Esophagus squamous epithelium (tissue), 5 donors: Measurements from ENCODE around the gene KNDC1. TPM values are rescaled to one million over a fixed set of nuclear protein-coding genes. Genes with fewer than 3 reads are reported as not detected.

Source experiments
- DNase-seq: peaks from one replicate; lab custom pipeline; 2025; lab: John Stamatoyannopoulos, UW
- H3K27ac ChIP-seq, 4 donors: fragments of 200-600 bp; sonication (generic); one replicate each; pipeline ENCODE4 v1.5.1; 2016 to 2019; ENCODE audit warnings: mild to moderate bottlenecking in 1 of 4
- H3K27me3 ChIP-seq, 4 donors: fragments of 200-600 bp; sonication (generic); 1 replicate in 3 of 4; 2 replicates in 1 of 4; pipeline versions ENCODE4 v1.5.1 to v1.6.0; 2017 to 2021; ENCODE audit warnings: antibody characterized with exemption in 1 of 4
- H3K36me3 ChIP-seq, 3 donors: fragments of 200-600 bp; sonication (generic); one replicate each; pipeline ENCODE4 v1.5.1; 2016 to 2019
- H3K4me1 ChIP-seq, 3 donors: fragments of 200-600 bp; sonication (generic); one replicate each; pipeline ENCODE4 v1.5.1; 2017 to 2019
- H3K4me3 ChIP-seq, 4 donors: fragments of 200-600 bp; sonication (generic); 1 replicate in 3 of 4; 2 replicates in 1 of 4; pipeline ENCODE4 v1.5.1; 2016 to 2019; ENCODE audit warnings: mild to moderate bottlenecking in 2 of 4, moderate library complexity in 1 of 4
- H3K9me3 ChIP-seq, 3 donors: fragments of 200-600 bp; sonication (generic); one replicate each; pipeline ENCODE4 v1.5.1; 2016 to 2019
- POLR2A ChIP-seq, 4 donors: fragments of 450-650 bp; IDR thresholded peaks; one replicate each; pipeline ENCODE4 v1.6.1; 2017; ENCODE audit warnings: antibody characterized with exemption in 4 of 4, mild to moderate bottlenecking in 4 of 4, moderate library complexity in 3 of 4
- WGBS, 2 donors: methylation state at CpG; one replicate each; pipeline ENCODE4 v1.1.5; 2018; 5-methylcytosine and 5-hydroxymethylcytosine counted together
- intact Hi-C: fragments of 100-400 bp; cut with DNase I; formaldehyde crosslinking; loops from one replicate; pipeline ENCODE4 v1.15.0; 2022
- total RNA-seq, 4 donors: library from RNA; depleted of rRNA; stranded (reverse); fragments of >200 nt; gene quantifications; one replicate each; pipeline ENCODE4 v1.1.0, GENCODE V29; 2016
- TF ChIP-seq, protein P1 (sequence below), 6 experiments: fragments of 450-650 bp in 4 of 6; fragments of 200-600 bp in 2 of 6; sonication (generic) in 2 of 6; IDR thresholded peaks; one replicate each; pipeline ENCODE4 v1.5.1; 2016 to 2019; ENCODE audit warnings: antibody characterized with exemption in 6 of 6, mild to moderate bottlenecking in 4 of 6, moderate library complexity in 4 of 6
- donor health status: DM: yes; HTN: yes; CAD: no.

Gene KNDC1
- total RNA-seq, 4 donors from 2014 or later, result 0.19 to 0.64 (median 0.53) TPM; not detected in 1

DNA sequence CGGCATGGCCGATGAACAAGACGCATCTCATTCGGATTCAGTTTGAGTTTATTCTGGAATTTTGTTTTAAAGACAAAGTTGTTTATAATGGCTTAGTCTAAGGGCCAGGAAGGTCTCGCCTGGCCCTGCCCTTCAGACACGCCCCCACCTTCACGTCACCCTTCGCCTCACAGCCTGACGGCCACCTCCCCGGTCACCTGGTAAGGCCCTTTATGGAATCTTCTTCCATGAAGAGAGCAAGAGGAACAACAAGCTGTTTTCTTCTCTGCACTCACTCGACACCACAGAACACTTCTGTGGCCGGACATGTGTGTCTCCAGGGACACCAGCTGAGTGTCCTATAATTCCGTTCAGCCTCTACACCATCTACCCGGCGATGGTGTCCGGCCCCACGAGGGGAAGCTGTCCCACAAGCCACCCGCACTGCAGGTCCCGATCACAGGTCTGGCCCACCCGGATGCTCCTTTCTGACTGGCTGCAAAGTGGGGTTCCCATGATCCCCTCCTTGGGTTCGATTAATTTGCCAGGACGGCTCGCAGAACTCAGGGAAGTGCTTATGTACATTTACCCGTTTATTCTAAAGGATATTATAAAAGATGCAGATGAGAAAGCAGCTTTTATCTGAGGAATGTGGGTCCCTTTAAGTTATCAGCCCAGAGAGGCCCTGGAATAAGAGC is 17.4 kb upstream of the KNDC1 start:
- H3K4me3 ChIP-seq, result no peak overlapping the region
- intact Hi-C loops, result no loop called here
- H3K9me3 ChIP-seq, result peaks cover 0 to 17% (median 11%) of the 10 kb centered on the region in 3 donors
- no peaks in the 10 kb centered on the region for H3K36me3 ChIP-seq
- TF ChIP-seq POLR2A (IDR thresholded peaks at IDR 0.05), result no peak
- TF ChIP-seq, protein P1, sequence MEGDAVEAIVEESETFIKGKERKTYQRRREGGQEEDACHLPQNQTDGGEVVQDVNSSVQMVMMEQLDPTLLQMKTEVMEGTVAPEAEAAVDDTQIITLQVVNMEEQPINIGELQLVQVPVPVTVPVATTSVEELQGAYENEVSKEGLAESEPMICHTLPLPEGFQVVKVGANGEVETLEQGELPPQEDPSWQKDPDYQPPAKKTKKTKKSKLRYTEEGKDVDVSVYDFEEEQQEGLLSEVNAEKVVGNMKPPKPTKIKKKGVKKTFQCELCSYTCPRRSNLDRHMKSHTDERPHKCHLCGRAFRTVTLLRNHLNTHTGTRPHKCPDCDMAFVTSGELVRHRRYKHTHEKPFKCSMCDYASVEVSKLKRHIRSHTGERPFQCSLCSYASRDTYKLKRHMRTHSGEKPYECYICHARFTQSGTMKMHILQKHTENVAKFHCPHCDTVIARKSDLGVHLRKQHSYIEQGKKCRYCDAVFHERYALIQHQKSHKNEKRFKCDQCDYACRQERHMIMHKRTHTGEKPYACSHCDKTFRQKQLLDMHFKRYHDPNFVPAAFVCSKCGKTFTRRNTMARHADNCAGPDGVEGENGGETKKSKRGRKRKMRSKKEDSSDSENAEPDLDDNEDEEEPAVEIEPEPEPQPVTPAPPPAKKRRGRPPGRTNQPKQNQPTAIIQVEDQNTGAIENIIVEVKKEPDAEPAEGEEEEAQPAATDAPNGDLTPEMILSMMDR (IDR thresholded peaks at IDR 0.05), result no peak
- H3K27me3 ChIP-seq, result peaks cover 0 to 78% (median 0%) of the 10 kb centered on the region in 4 donors
- no peak overlapping the region for H3K27ac ChIP-seq
- no peak for DNase-seq
- H3K4me1 ChIP-seq, result peaks cover 0 to 16% (median 0%) of the 10 kb centered on the region in 3 donors
- WGBS, 2 donors, result 74 to 77% methylated on average over 22 to 24 of the region's 24 CpGs

DNA sequence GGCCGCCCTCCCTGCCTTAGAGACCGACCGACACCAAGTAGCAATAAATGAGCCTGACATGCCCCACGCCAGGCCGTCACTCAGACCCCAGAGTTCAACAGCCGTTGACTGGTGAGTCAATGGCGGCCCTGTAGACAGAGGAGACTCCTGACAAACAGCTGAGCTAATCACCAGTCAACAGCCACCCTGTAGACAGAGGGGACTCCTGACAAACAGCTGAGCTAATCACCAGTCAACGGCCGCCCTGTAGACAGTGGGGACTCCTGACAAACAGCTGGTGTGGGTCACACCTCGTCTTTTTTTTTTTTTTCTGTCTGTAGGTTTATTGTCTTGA is 16.9 kb upstream of the KNDC1 start:
- intact Hi-C loops, result no loop called here
- H3K4me3 ChIP-seq, result no peak overlapping the region
- WGBS, 2 donors, result 47 to 59% methylated on average over 7 to 8 of the region's 10 CpGs
- no peak for DNase-seq
- TF ChIP-seq, protein P1 (IDR thresholded peaks at IDR 0.05), result no peak
- no peak for TF ChIP-seq POLR2A (IDR thresholded peaks at IDR 0.05)
- peaks cover 0 to 22% (median 13%) of the 10 kb centered on the region in 3 donors for H3K9me3 ChIP-seq
- peaks cover 0 to 16% (median 0%) of the 10 kb centered on the region in 3 donors for H3K4me1 ChIP-seq
- no peak overlapping the region for H3K27ac ChIP-seq
- H3K27me3 ChIP-seq, result peaks cover 0 to 83% (median 0%) of the 10 kb centered on the region in 4 donors
- no peaks in the 10 kb centered on the region for H3K36me3 ChIP-seq

DNA sequence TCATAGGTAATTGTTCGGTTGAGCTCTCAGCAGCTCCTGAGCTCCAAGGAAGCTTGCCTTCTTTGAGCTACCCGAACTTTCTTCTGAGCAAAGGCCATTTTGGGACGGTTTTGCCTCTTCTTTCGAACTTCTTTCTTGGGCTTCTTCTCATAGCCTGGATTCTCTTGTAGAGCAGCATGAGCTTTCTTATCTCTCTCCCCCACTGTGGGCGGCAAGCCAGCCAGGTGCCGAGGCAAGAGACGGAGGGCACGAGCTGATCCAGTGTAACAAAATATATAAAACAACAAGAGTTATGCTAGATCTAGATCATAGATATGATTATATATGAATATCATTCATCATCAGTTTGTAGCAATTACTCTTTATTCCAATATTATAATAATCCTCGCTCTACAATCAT is 16.5 kb upstream of the KNDC1 start:
- intact Hi-C loops, result no loop called here
- WGBS, 2 donors, result 52 to 54% methylated on average over 9 of the region's 9 CpGs
- H3K27me3 ChIP-seq, result peaks cover 0 to 87% (median 0%) of the 10 kb centered on the region in 4 donors

DNA sequence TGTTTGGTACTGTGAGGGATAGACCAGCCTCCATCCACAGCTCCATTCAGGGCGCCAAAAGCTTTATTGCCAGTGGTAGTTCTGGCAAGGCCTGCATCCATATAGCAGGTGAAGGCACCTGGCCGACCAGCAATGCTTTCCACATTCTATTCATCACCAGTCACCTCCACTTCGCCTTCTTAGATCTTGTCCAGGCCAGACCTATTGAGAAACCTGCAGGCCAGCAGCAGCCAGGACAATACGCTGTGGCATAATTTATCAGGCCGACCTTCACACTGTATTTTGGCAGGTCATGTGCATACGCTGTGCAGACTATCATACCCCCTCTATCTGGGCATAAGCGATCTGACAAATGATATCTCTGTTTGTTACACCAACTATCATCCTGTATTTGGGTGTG is 15.2 kb upstream of the KNDC1 start:
- Histone ChIP-seq H3K27me3 (peaks cover 0 to 95% (median 0%) of the 10 kb centered on the region in 4 donors), H3K36me3 (no peaks in the 10 kb centered on the region), H3K4me1 (peaks cover 0 to 16% (median 0%) of the 10 kb centered on the region in 3 donors), H3K27ac (no peak overlapping the region), H3K4me3 (no peak overlapping the region), H3K9me3 (peaks cover 0 to 26% (median 13%) of the 10 kb centered on the region in 3 donors)
- TF ChIP-seq, protein P1 (IDR thresholded peaks at IDR 0.05), result no peak
- TF ChIP-seq POLR2A (IDR thresholded peaks at IDR 0.05), result no peak
- DNase-seq, result no peak
- 82 to 88% methylated on average over 7 of the region's 7 CpGs for WGBS, 2 donors
- intact Hi-C loops, result no loop called here

More for the DNA sequence above, 16.5 kb upstream of the KNDC1 start:
- Histone ChIP-seq H3K27ac (no peak overlapping the region), H3K4me3 (no peak overlapping the region), H3K9me3 (peaks cover 0 to 26% (median 13%) of the 10 kb centered on the region in 3 donors), H3K36me3 (no peaks in the 10 kb centered on the region), H3K4me1 (peaks cover 0 to 16% (median 0%) of the 10 kb centered on the region in 3 donors)
- no peak for DNase-seq
- TF ChIP-seq, protein P1 (IDR thresholded peaks at IDR 0.05), result no peak
- no peak for TF ChIP-seq POLR2A (IDR thresholded peaks at IDR 0.05)

DNA sequence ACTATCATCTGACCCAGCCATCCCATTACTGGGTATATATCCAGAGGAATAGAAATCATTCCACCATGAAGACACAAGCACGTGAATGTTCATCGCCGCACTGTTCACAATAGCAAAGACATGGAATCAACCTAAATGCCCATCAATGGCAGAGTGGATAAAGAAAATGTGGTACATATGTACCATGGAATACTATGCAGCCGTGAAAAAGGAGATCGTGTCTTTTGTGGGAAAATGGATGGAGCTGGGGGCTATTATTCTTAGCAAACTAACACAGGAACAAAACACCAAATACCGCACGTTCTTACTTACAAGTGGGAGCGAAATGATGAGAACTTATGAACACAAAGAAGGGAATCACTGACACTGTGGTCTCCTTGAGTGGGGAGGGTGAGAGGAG is 9.8 kb upstream of the KNDC1 start:
- no peak overlapping the region for H3K27ac ChIP-seq
- H3K4me3 ChIP-seq, result no peak overlapping the region
- H3K36me3 ChIP-seq, result no peaks in the 10 kb centered on the region
- WGBS, 2 donors, result 89 to 96% methylated on average over 8 of the region's 8 CpGs
- intact Hi-C loops, result no loop called here
- DNase-seq, result no peak
- peaks cover 0 to 1% (median 0%) of the 10 kb centered on the region in 3 donors for H3K4me1 ChIP-seq
- TF ChIP-seq POLR2A (IDR thresholded peaks at IDR 0.05), result no peak
- TF ChIP-seq, protein P1 (IDR thresholded peaks at IDR 0.05), result no peak
- H3K27me3 ChIP-seq, result peaks cover 0 to 78% (median 0%) of the 10 kb centered on the region in 4 donors
- H3K9me3 ChIP-seq, result peaks cover 0 to 26% (median 13%) of the 10 kb centered on the region in 3 donors
